IMR-90 (cell line): ENCODE measurements around the gene GNG2. TPM values are rescaled to one million over a fixed set of nuclear protein-coding genes. Genes with fewer than 3 reads are reported as not detected.

ENCODE experiments used
- ATAC-seq: fragments of 200-7000 bp; cut with Tn5 transposase; 2 replicates; pipeline ENCODE4 v1.9.1; 2020; ENCODE audit warnings: low read depth, mild to moderate bottlenecking, moderate library complexity
- BruUV-seq: library from RNA; stranded (reverse); fragments of 400-500 nt; replicated peaks from 2 replicates; lab custom pipeline; 2021; lab: Mats Ljungman, UMichigan
- CTCF ChIA-PET: fragments of 300-600 bp; formaldehyde crosslinking; extraction: SDS; loops from one replicate; lab custom pipeline; 2021; ENCODE audit warnings: antibody characterized with exemption; lab: Yijun Ruan, JAX
- POLR2A ChIA-PET: fragments of 300-600 bp; sonication (Branson Sonifier 250); formaldehyde crosslinking; loops from one replicate; lab custom pipeline; 2022; ENCODE audit warnings: antibody characterized with exemption; ENCODE audit not compliant: unreplicated experiment; lab: Charles Lee
- DNase-seq: peaks from one replicate; pipeline ENCODE4 v3.0.0; 2013
- H2AFZ ChIP-seq: replicated peaks from 2 replicates; pipeline ENCODE3; 2013; ENCODE audit warnings: low read length, mild to moderate bottlenecking; ENCODE audit not compliant: poor library complexity
- H2AK5ac ChIP-seq: 2 replicates; pipeline ENCODE4 v1.6.1; 2013; ENCODE audit warnings: low read depth, low read length, inconsistent platforms
- H2AK9ac ChIP-seq: replicated peaks from 2 replicates; pipeline ENCODE3; 2013; ENCODE audit warnings: mild to moderate bottlenecking, low read depth, low read length, moderate library complexity; ENCODE audit not compliant: poor library complexity
- H2BK120ac ChIP-seq: 2 replicates; pipeline ENCODE4 v1.6.1; 2013; ENCODE audit warnings: low read depth, low read length, inconsistent platforms
- H2BK15ac ChIP-seq: 3 replicates; pipeline ENCODE4 v1.6.1; 2013; ENCODE audit warnings: low read depth, low read length, inconsistent platforms
- H2BK20ac ChIP-seq: 2 replicates; pipeline ENCODE4 v1.6.1; 2013; ENCODE audit warnings: low read depth, mild to moderate bottlenecking, inconsistent platforms, low read length, moderate library complexity
- H2BK5ac ChIP-seq: 2 replicates; pipeline ENCODE4 v1.6.1; 2013; ENCODE audit warnings: mild to moderate bottlenecking, low read depth, low read length, inconsistent platforms; ENCODE audit not compliant: poor library complexity, severe bottlenecking
- H3K14ac ChIP-seq: replicated peaks from 2 replicates; pipeline ENCODE4 v1.6.1; 2013; ENCODE audit warnings: low read depth, low read length, inconsistent platforms
- H3K18ac ChIP-seq: 2 replicates; pipeline ENCODE4 v1.6.1; 2013; ENCODE audit warnings: low read depth, low read length, control low read depth
- H3K23ac ChIP-seq: 2 replicates; pipeline ENCODE4 v1.6.1; 2013; ENCODE audit warnings: low read depth, low read length, inconsistent platforms
- H3K27ac ChIP-seq: 2 replicates; pipeline ENCODE4 v1.5.1; 2013; ENCODE audit warnings: mild to moderate bottlenecking, control low read depth, low read length; ENCODE audit not compliant: insufficient read depth
- H3K27me3 ChIP-seq: 2 replicates; pipeline ENCODE4 v1.6.1; 2013; ENCODE audit warnings: low read length; ENCODE audit not compliant: control insufficient read depth, insufficient read depth
- H3K36me3 ChIP-seq: 2 replicates; pipeline ENCODE4 v1.6.1; 2013; ENCODE audit warnings: low read length, mixed read lengths; ENCODE audit not compliant: control insufficient read depth, insufficient read depth
- H3K4ac ChIP-seq: 2 replicates; pipeline ENCODE4 v1.6.1; 2013; ENCODE audit warnings: low read depth, low read length, inconsistent platforms
- H3K4me1 ChIP-seq: 2 replicates; pipeline ENCODE4 v1.6.1; 2013; ENCODE audit warnings: low read length, mixed read lengths; ENCODE audit not compliant: control insufficient read depth, insufficient read depth
- H3K4me2 ChIP-seq: 2 replicates; pipeline ENCODE4 v1.6.1; 2013; ENCODE audit warnings: low read depth, mild to moderate bottlenecking, control low read depth, low read length, moderate library complexity
- H3K4me3 ChIP-seq: 2 replicates; pipeline ENCODE4 v1.5.1; 2013; ENCODE audit warnings: low read depth, mild to moderate bottlenecking, control low read depth, low read length, moderate library complexity; ENCODE audit not compliant: insufficient read depth
- H3K56ac ChIP-seq: 2 replicates; pipeline ENCODE4 v1.6.1; 2013; ENCODE audit warnings: low read length, inconsistent platforms; ENCODE audit not compliant: insufficient read depth; ENCODE audit errors: extremely low read depth
- H3K79me1 ChIP-seq, 2 experiments: 2 replicates each; pipeline ENCODE4 v1.6.1; 2013; ENCODE audit warnings: low read length in 2 of 2, inconsistent platforms in 1 of 2, low read depth in 1 of 2
- H3K9ac ChIP-seq: 2 replicates; pipeline ENCODE4 v1.6.1; 2013; ENCODE audit warnings: low read depth, low read length, control low read depth
- H3K9me1 ChIP-seq: 2 replicates; pipeline ENCODE4 v1.6.1; 2013; ENCODE audit warnings: low read length, inconsistent platforms; ENCODE audit not compliant: insufficient read depth
- H3K9me3 ChIP-seq: 2 replicates; pipeline ENCODE4 v1.6.1; 2013; ENCODE audit warnings: low read length; ENCODE audit not compliant: control insufficient read depth, insufficient read depth
- H4K20me1 ChIP-seq: 2 replicates; pipeline ENCODE4 v1.6.1; 2013; ENCODE audit warnings: low read length, inconsistent platforms; ENCODE audit not compliant: insufficient read depth
- H4K5ac ChIP-seq: 2 replicates; pipeline ENCODE4 v1.6.1; 2013; ENCODE audit warnings: mild to moderate bottlenecking, low read depth, low read length, control low read depth
- H4K8ac ChIP-seq, 2 experiments: 2 replicates each; pipeline ENCODE4 v1.6.1; 2013; ENCODE audit warnings: low read depth in 2 of 2, low read length in 2 of 2, control low read depth in 1 of 2, inconsistent platforms in 1 of 2
- H4K91ac ChIP-seq: 2 replicates; pipeline ENCODE4 v1.6.1; 2013; ENCODE audit warnings: low read depth, low read length, inconsistent platforms; ENCODE audit not compliant: insufficient read depth
- MAFK ChIP-seq: IDR thresholded peaks from 2 replicates; pipeline ENCODE4 v1.6.1; 2012; ENCODE audit warnings: low read depth, low read length, improper control_type of control experiment
- MXI1 ChIP-seq: IDR thresholded peaks from 2 replicates; pipeline ENCODE4 v1.6.1; 2012; ENCODE audit warnings: low read depth, mild to moderate bottlenecking, low read length, moderate library complexity, borderline replicate concordance
- RFX5 ChIP-seq: IDR thresholded peaks from 2 replicates; pipeline ENCODE4 v1.8.0; 2012; ENCODE audit warnings: low read depth, mild to moderate bottlenecking, low read length, moderate library complexity
- SMC3 ChIP-seq: fragments of 150-350 bp; IDR thresholded peaks from 2 replicates; pipeline ENCODE4 v1.6.1; 2016; ENCODE audit warnings: low read depth, mild to moderate bottlenecking, antibody characterized with exemption, low read length, moderate library complexity
- USF2 ChIP-seq: fragments of 150-350 bp; IDR thresholded peaks from 2 replicates; pipeline ENCODE4 v1.6.1; 2017; ENCODE audit warnings: mild to moderate bottlenecking, antibody characterized with exemption, low read length, low read depth
- WGBS, 2 experiments: methylation state at CpG; one replicate each; pipeline versions ENCODE4 v1.1.5 to v1.1.7; 2013; ENCODE audit warnings: missing lambda C conversion rate in 2 of 2; ENCODE audit not compliant: insufficient read length in 1 of 2; ENCODE audit errors: extremely low coverage in 2 of 2; 5-methylcytosine and 5-hydroxymethylcytosine counted together
- dilution Hi-C: fragments of 300-500 bp; cut with HindIII; formaldehyde crosslinking; loops from one replicate; pipeline ENCODE4 v1.14.3; 2018; ENCODE audit warnings: low sequenced_read_pairs; ENCODE audit not compliant: unreplicated experiment
- in situ Hi-C: fragments of 300-500 bp; cut with MboI; formaldehyde crosslinking; loops from 3 replicates; pipeline ENCODE4 v1.14.3; 2019; ENCODE audit warnings: low sequenced_read_pairs, inconsistent platforms, mixed read lengths
- intact Hi-C: fragments of 100-400 bp; cut with micrococcal nuclease; formaldehyde crosslinking; loops from 2 replicates; pipeline ENCODE4 v1.10.0; 2022
- polyA plus RNA-seq, 3 experiments: library from polyadenylated mRNA; depleted of rRNA; stranded (reverse); fragments of >200 nt; gene quantifications; 2 replicates each; pipeline ENCODE4 v1.2.3, GENCODE V29; 2012; ENCODE audit warnings: low replicate concordance in 1 of 3
- total RNA-seq: library from RNA; depleted of rRNA; stranded (reverse); fragments of >200 nt; gene quantifications from 2 replicates; pipeline ENCODE4 v1.2.3, GENCODE V29; 2012

The GNG2 gene
- total and polyA plus RNA-seq, 2 of the 4 experiments (the other 2 are of a cell fraction) = 13.1 to 14.6 TPM

- TF ChIP-seq MXI1 = no peak
- TF ChIP-seq SMC3 = no peak
Observed at GRCh38 chr14:51846631-51847488, 13.6 kb upstream of the GNG2 start (continued).

GRCh38 chr14:51847489-51847796 lies 13.0 kb upstream of the GNG2 start:
- Histone ChIP-seq H3K56ac (no peak overlapping the region), H2AFZ (peak overlapping the region; percentile 80), H3K4me1 (peaks cover 7% of the 10 kb centered on the region), H3K4me3 (no peak overlapping the region), H3K4me2 (no peak overlapping the region), H3K36me3 (no peaks in the 10 kb centered on the region), H4K5ac (no peak overlapping the region), H3K14ac (0 out of 2 replicates have a peak overlapping the region, but pooled peaks have one; percentile 20), H3K27ac (no peak overlapping the region), H3K18ac (no peak overlapping the region), H4K91ac (no peak overlapping the region), H3K27me3 (no peaks in the 10 kb centered on the region), H2BK20ac (0 out of 2 replicates have a peak overlapping the region, but pooled peaks have one; percentile 9), H4K20me1 (no peaks in the 10 kb centered on the region), H2BK120ac (no peak overlapping the region), H2AK5ac (no peak overlapping the region; the same call in 1 of the 2 replicates), H3K23ac (no peak overlapping the region), H3K79me1 (no peaks in the 10 kb centered on the region), H3K9me3 (no peaks in the 10 kb centered on the region), H2BK5ac (no peak overlapping the region), H3K9me1 (peaks cover 6% of the 10 kb centered on the region), H2AK9ac (no peak overlapping the region), H4K8ac (no peak overlapping the region), H3K9ac (no peak overlapping the region), H3K4ac (no peak overlapping the region), H2BK15ac (no peak overlapping the region)
- WGBS, 2 experiments = no CpG with 5 or more reads among the region's 4 CpGs
- TF ChIP-seq MAFK (no peak), RFX5 (no peak), MXI1 (no peak), USF2 (no peak)
- intact Hi-C loops (no loop called here), dilution Hi-C loops (no loop called here), in situ Hi-C loops (no loop called here)
- ATAC-seq (no peak), DNase-seq (no peak)
- BruUV-seq = no TSS peak
- CTCF ChIA-PET = interaction anchor here (0.5 kb wide), 1 partner anchor 180 kb away, joined by 3 read pairs; no protein-coding TSS in a partner anchor
- POLR2A ChIA-PET = no interaction called here
